GM12874 (cell line): ENCODE results near the gene LMX1B.

Source experiments
- TF ChIP-seq, protein P1 (sequence below): IDR thresholded peaks from 2 replicates; pipeline ENCODE4 v1.5.1; 2011; ENCODE audit warnings: low read depth, mild to moderate bottlenecking, control low read depth, low read length, moderate library complexity; ENCODE audit not compliant: insufficient read depth

The LMX1B gene

DNA sequence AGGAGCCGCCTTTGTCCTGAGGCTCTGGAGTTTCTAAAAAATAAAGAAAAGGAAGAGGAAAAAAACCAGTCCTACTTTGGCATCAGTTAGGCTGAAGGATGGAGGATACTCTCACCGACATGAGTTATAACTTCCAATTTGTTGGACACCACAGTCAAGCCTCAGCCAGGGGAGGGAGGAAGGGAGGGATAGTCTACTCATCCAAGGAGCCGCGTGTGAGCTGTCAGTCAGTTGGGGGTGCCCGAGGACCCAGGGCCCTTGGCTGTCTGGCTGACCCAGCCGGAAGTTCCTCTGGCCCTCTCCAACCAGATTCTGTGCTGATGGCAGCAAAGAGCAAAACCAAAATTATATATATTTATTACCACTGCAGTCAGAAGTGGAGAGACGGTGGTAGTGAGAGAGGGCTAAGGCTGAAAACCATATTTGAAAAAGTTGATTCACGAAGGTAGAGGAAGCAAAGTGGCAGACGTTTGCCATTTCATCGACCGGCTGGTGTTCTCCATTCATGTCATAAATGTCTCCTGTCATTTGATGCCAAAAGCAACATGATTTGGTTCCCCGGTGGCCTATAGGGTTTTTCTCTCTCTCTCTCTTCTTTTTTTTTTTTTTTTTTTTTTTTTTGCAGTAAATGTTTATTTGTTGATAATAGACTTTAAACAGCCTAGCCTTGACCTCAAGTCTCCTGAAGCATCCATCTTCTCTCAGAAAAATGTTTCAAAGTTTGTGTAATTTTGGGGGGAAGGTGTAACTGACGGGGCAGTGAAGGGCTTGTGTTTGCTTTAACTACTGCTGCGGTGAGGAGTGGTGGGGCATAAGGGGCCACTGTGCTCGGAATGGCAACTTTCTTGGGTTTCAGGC is 7.6 kb downstream of the LMX1B start:
- TF ChIP-seq, protein P1, sequence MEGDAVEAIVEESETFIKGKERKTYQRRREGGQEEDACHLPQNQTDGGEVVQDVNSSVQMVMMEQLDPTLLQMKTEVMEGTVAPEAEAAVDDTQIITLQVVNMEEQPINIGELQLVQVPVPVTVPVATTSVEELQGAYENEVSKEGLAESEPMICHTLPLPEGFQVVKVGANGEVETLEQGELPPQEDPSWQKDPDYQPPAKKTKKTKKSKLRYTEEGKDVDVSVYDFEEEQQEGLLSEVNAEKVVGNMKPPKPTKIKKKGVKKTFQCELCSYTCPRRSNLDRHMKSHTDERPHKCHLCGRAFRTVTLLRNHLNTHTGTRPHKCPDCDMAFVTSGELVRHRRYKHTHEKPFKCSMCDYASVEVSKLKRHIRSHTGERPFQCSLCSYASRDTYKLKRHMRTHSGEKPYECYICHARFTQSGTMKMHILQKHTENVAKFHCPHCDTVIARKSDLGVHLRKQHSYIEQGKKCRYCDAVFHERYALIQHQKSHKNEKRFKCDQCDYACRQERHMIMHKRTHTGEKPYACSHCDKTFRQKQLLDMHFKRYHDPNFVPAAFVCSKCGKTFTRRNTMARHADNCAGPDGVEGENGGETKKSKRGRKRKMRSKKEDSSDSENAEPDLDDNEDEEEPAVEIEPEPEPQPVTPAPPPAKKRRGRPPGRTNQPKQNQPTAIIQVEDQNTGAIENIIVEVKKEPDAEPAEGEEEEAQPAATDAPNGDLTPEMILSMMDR: no peak

DNA sequence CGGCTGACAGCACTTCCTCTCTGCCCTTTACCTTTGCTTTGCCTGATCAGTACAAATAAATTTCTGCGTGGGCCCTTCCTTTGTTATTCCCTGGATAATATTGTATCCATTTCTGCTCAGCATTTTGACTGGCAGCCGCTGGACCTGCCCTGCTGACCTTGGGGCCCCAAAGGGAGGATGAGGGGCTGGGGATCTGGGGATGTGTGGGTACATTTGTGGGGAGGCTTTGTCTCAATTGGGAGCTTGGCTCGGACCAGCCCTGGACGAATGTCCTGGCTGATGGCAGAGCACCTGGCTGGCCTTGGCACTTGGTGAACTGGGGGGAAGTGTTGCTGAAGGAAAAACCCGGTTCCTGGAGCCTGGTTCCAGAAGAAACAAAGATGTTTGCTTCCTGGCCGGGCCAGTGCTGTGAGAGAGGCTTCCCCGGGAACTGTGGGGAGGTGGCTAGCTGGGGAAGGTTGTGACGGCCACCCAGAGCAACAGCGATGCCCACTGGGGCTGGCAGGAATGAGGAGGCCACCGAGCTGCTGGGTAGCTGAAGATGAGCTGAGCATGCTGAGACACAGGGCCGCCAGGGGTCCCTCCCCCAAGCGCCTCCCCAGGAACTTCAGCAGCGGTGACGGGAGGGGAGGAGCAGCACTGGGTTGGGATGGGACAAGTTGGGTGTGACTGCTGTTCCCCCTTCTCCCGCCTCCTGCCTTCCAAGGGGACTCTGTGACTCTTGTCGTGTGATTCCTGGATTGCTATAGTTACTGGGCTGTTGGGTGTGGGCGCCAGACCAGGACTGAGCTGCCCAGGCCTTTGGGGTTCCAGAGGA is 8.4 kb downstream of the LMX1B start:
- TF ChIP-seq, protein P1: no peak

DNA sequence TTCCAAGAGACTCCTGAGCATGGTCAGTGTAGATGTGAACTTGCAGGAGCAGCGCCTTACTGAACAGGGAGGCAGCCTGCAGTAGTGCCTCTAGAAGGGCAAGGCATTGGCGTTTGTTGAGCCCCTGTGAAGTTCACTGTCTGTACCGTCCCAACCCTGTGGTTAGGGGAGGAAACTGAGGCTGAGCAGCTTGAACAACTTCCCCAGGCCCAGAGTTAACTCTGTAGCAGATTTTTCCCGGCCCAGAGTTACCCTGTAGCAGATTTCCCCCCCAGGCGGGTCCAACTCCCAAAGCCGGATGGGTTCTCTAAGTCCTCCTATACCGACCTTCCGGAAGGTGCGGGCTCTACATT is 9.6 kb downstream of the LMX1B start:
- TF ChIP-seq, protein P1: no peak

DNA sequence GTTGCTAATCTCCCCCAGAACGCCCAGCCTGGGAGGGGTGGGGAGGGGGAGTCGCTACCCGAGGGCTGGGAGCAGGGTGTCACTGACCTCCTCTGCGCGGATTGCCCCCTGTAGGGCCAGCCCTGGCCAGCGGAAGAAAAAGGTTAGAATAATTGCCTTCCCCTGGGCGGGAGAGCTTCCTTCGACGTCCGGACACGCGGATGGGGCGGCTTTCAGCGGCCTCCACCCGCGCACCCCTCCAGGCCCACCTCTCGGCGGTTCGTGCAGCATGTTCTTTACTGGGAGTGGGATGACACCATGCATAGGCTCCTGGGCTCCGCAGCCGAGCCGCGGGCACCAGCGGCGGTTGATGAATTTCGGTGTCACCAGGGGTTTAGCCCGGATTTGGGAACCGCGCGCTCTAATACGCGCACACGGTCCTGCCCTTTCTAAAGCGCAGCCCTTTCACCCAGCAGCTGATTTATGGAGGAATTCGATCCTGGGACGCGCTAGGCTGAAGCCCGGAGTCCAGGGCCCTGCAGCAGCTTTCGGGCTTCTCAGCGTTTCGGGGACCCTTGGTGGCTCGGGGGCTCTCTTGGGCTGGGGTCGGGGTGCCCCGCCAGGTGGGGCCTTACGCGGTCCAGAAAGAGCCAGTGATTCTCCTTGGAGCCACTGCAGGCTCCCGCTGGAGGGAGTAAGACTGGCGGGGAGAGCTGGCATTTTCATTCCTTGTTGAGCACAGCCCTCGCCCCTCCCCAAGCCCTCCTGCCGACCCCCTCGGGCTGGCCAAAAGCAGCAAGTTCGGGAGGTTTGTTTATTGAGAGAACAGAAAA is 10.1 kb downstream of the LMX1B start:
- TF ChIP-seq, protein P1: no peak

DNA sequence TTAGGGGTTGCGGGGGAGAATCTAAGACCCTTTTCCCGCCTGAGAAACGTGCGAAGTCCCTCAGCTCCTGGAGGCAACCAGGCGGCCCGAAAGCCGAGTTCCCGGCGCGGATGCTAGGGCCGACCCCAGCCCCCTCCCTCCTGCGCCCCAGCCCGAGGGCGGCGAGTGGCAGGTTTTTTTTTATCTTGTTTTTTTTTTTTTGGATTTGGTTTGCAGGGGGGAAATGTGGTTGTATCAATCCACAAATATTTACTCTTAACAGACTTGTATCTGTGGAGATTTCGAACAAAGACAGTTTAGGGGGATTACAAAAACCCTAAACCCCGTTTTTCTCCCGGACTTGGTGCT is 10.7 kb downstream of the LMX1B start:
- TF ChIP-seq, protein P1: no peak

DNA sequence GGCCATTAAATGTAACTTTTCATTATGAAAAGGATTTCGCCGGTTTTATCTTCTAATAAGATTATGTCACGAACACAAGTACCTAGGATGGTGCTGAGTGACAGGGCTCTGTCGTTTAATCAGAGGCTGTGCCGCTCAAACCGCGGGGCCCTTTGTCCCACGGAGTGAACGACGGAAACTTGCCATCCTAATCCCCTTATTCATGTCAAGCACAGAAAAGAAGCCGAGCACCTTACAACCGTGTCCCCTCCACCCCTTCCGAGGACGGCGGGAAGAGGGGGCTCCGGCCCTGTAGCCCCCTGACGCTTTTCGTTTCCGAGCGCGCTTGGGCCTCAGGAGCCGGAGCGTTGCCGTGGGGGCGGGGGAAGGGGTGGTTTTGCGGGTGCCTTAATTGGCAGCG is 11.2 kb downstream of the LMX1B start:
- TF ChIP-seq, protein P1: no peak
